ENCODE measurements around the gene PLCB3. TPM values are rescaled to one million over a fixed set of nuclear protein-coding genes. Genes with fewer than 3 reads are reported as not detected.

Gene PLCB3
- total and polyA plus RNA-seq, 2 experiments from 2014 or later: 28.1 to 103 TPM

- Mint-ChIP-seq H3K4me1 (peaks cover 26% of the 10 kb centered on the region), H3K27me3 (ENCODE audit: insufficient read depth, low read depth, poor library complexity) (peaks cover 32% of the 10 kb centered on the region), H3K9me3 (no peaks in the 10 kb centered on the region), H3K27ac (no peak overlapping the region), H3K4me3 (peak overlapping the region; percentile 83), H3K36me3 (ENCODE audit: low read depth) (peaks cover 11% of the 10 kb centered on the region)
- no peak for DNase-seq (ENCODE audit: low spot score)
- Histone ChIP-seq H3K27ac (ENCODE audit: low read depth) (no peak overlapping the region), H3F3A (replicated peaks; ENCODE audit: low read depth) (peaks cover 27% of the 10 kb centered on the region), H3K4me1 (ENCODE audit: insufficient read depth) (peaks cover 22% of the 10 kb centered on the region; the same call in 1 of the 2 replicates), H3K27me3 (ENCODE audit: insufficient read depth) (peaks cover 23% of the 10 kb centered on the region; the same call in 1 of the 2 replicates), H3K4me2 (peak overlapping the region; percentile 92), H2AFZ (peak overlapping the region; percentile 63; the same call in 1 of the 2 replicates), H3K79me2 (replicated peaks; ENCODE audit: insufficient read depth) (peaks cover 4% of the 10 kb centered on the region; the same call in 1 of the 2 replicates), H3K36me3 (ENCODE audit: insufficient read depth) (no peaks in the 10 kb centered on the region), H4K20me1 (replicated peaks; ENCODE audit: insufficient read depth) (no peaks in the 10 kb centered on the region), H3K9me2 (ENCODE audit: insufficient read depth) (no peaks in the 10 kb centered on the region), H3K4me3 (peak overlapping the region; percentile 77)
- no peak for TF ChIP-seq CREB1 (CRISPR knock-in tag; IDR thresholded peaks at IDR 0.05; ENCODE audit: low read depth)
- no peak for TF ChIP-seq ETS1 (IDR thresholded peaks at IDR 0.05)
- TF ChIP-seq STAT1 (IDR thresholded peaks at IDR 0.05; ENCODE audit: unreplicated experiment): no peak
- TF ChIP-seq POLR2AphosphoS5 (IDR thresholded peaks at IDR 0.05; ENCODE audit: low read depth): no peak
- TF ChIP-seq EZH2phosphoT487 (IDR thresholded peaks at IDR 0.05; ENCODE audit: unreplicated experiment): no peak
- no peak for TF ChIP-seq ZNF114 (CRISPR knock-in tag; IDR thresholded peaks at IDR 0.05)
- no peak for TF ChIP-seq ZNF331 (CRISPR knock-in tag; IDR thresholded peaks at IDR 0.05; ENCODE audit: low read depth)
- TF ChIP-seq REST (IDR thresholded peaks at IDR 0.05; ENCODE audit: unreplicated experiment): no peak
- no peak for TF ChIP-seq NANOG (IDR thresholded peaks at IDR 0.05; ENCODE audit: borderline replicate concordance)
- no peak for TF ChIP-seq EZH2 (IDR thresholded peaks at IDR 0.05; ENCODE audit: low read depth, unreplicated experiment)
- TF ChIP-seq CTCF (conservative IDR thresholded peaks at IDR 0.05; ENCODE audit: low read depth in 2 of 2): no peak
- TF ChIP-seq JUNB (IDR thresholded peaks at IDR 0.05; ENCODE audit: unreplicated experiment): no peak
- no peak for TF ChIP-seq ZNF462 (CRISPR knock-in tag; IDR thresholded peaks at IDR 0.05)
- no peak for ATAC-seq
These were observed 15.7 kb upstream of the PLCB3 start for GRCh38 chr11:64235437-64236161.
